Kidney (tissue), 14 donors: ENCODE results near the gene RABGGTA. TPM values are rescaled to one million over a fixed set of nuclear protein-coding genes. Genes with fewer than 3 reads are reported as not detected.

Experiments
- DNase-seq, 5 donors: peaks; one replicate each; pipeline ENCODE4 v3.0.0-alpha.2; 2013 to 2020
- FAIRE-seq: peaks from 2 replicates; lab custom pipeline; 2012; peaks lifted over from hg19 to GRCh38; lab: Jason Lieb, UNC
- H3K27ac ChIP-seq, 2 donors: one replicate each; pipeline ENCODE4 v1.7.0; 2013; ENCODE audit warnings: low read depth in 2 of 2, low read length in 2 of 2, inconsistent platforms in 1 of 2
- H3K27me3 ChIP-seq: one replicate; pipeline ENCODE4 v1.7.1; 2013; ENCODE audit warnings: low read length, inconsistent platforms; ENCODE audit not compliant: control insufficient read depth, insufficient read depth
- H3K36me3 ChIP-seq, 3 donors: one replicate each; pipeline versions ENCODE4 v1.7.0 to v1.7.1; 2013; ENCODE audit warnings: low read length in 3 of 3, control low read depth in 1 of 3, inconsistent platforms in 1 of 3; ENCODE audit not compliant: insufficient read depth in 3 of 3, control insufficient read depth in 2 of 3
- H3K4me1 ChIP-seq, 3 donors: one replicate each; pipeline versions ENCODE4 v1.7.0 to v1.7.1; 2013; ENCODE audit warnings: low read length in 3 of 3, inconsistent platforms in 1 of 3, low read depth in 1 of 3; ENCODE audit not compliant: control insufficient read depth in 2 of 3, insufficient read depth in 2 of 3
- H3K4me3 ChIP-seq, 3 donors: one replicate each; pipeline versions ENCODE4 v1.7.0 to v1.8.1; 2013; ENCODE audit warnings: low read length in 3 of 3, control low read depth in 1 of 3, inconsistent platforms in 1 of 3
- H3K9ac ChIP-seq, 3 donors: one replicate each; pipeline versions ENCODE4 v1.7.0 to v1.7.1; 2013; ENCODE audit warnings: low read length in 3 of 3, control low read depth in 1 of 3, inconsistent platforms in 1 of 3
- H3K9me3 ChIP-seq, 3 donors: one replicate each; pipeline versions ENCODE4 v1.7.0 to v1.7.1; 2013; ENCODE audit warnings: low read length in 3 of 3, control low read depth in 1 of 3, inconsistent platforms in 1 of 3; ENCODE audit not compliant: control insufficient read depth in 2 of 3, insufficient read depth in 1 of 3
- CTCF ChIP-seq: IDR thresholded peaks from 3 replicates; pipeline ENCODE4 v1.5.1; 2012; ENCODE audit warnings: mild to moderate bottlenecking, moderate library complexity, borderline replicate concordance; ENCODE audit not compliant: insufficient read depth; ENCODE audit errors: extremely low read depth
- intact Hi-C: fragments of 100-400 bp; cut with DNase I; formaldehyde crosslinking; loops from one replicate; pipeline ENCODE4 v1.11.1; 2022
- polyA plus RNA-seq: library from polyadenylated mRNA; stranded (reverse); fragments of 350-450 nt; fragmentation: Illumina TruSeq; extraction: RNeasy Lipid Tissue Mini Kit (QIAGEN cat#74804); gene quantifications from one replicate; pipeline ENCODE4 v1.2.3, GENCODE V29; 2014; ENCODE audit warnings: low read depth, low replicate concordance; ENCODE audit not compliant: insufficient read depth
- total RNA-seq: library from RNA; stranded (reverse); fragmentation: NEBNext Ultra II Directional; extraction: Animal tissue kit (Norgen Biotek cat#: 25700); gene quantifications from one replicate; pipeline ENCODE4 v1.2.1, GENCODE V29; 2021
- donor health status: control.
- donor health status: control.
- donor health status: control.
- donor health status: control.
- donor health status: control.
- donor health status: DM: yes; HTN: yes; CAD: no.
- donor health status: Normal renal cell carcinoma (clear cell type).

The RABGGTA gene
- total and polyA plus RNA-seq, 2 donors from 2014 or later = 25.8 to 33.9 TPM

GRCh38 chr14:24309538-24310264 is 38.3 kb upstream of the RABGGTA start, which contains the start of gene LTB4R2:
Gene LTB4R2 (plus strand): TSS chr14:24310140. CDS start chr14:24310665, 525 bp downstream.
- intact Hi-C loops = loop anchor here (10.0 kb wide), 1 partner anchor 55 kb away; no protein-coding TSS in a partner anchor
- H3K4me1 ChIP-seq = peaks cover 0 to 42% (median 38%) of the 10 kb centered on the region in 3 donors
- peaks cover 2 to 23% (median 15%) of the 10 kb centered on the region in 3 donors for H3K36me3 ChIP-seq
- no peaks in the 10 kb centered on the region for H3K27me3 ChIP-seq
- FAIRE-seq (no peak), DNase-seq (no peak)
- H3K9me3 ChIP-seq = no peaks in the 10 kb centered on the region
- no peak for TF ChIP-seq CTCF
- peak within 1 kb of the TSS; percentile 68 to 72 for H3K27ac ChIP-seq
- H3K9ac ChIP-seq = peak within 1 kb of the TSS in 1 of 3 donors; percentile 17
- H3K4me3 ChIP-seq = peak within 1 kb of the TSS in 2 of 3 donors; percentile 18 to 49

GRCh38 chr14:24308342-24309124 is 37.1 kb upstream of the RABGGTA start:
- FAIRE-seq (no peak), DNase-seq (no peak)
- Histone ChIP-seq H3K36me3 (peaks cover 2 to 34% (median 26%) of the 10 kb centered on the region in 3 donors), H3K4me1 (peaks cover 0 to 35% (median 33%) of the 10 kb centered on the region in 3 donors), H3K9ac (peak overlapping the region in 1 of 3 donors; percentile 17), H3K27me3 (no peaks in the 10 kb centered on the region), H3K27ac (peak overlapping the region in 1 of 2 donors; percentile 79), H3K4me3 (no peak overlapping the region), H3K9me3 (no peaks in the 10 kb centered on the region)
- intact Hi-C loops = loop anchor here (10.0 kb wide), 1 partner anchor 54 kb away; no protein-coding TSS in a partner anchor
- no peak for TF ChIP-seq CTCF

DNA sequence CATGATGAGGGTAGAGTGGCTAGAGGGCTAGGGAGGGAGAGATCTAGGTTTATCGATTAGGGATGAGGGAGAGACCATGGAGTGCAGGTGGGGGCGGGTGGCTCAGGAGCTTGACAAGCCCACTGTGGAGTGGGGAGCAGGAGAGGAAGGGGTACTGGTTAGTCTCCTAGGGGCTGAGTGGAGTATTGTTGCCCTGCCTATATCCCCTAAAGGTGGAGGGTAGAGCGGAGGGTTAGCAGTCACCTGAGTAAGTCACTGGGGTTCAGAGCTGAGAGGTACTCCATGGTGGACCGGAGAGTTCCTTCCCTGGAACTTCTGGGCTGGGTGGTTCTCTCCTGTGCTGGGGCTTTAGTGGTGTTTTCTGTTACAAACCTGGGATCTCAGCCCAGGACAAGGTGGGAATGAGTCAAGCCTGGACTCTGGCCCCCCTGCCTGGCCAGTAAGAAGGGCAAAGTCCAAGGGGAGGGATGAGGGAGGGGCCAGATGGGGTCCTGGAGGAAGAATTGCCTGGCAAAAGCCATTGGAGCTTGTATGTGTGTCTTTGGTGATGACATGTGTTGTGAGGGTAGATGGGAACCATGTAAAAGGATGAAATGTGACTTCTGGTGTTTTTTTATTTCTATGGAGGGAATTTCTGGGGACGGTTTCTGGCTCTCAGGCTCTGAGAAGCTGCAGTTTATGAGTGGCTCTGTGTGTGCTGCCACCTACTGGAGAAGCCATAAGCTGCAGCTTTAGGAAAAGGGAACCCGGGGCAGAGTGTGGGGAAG is 36.4 kb upstream of the RABGGTA start, which contains the start of gene CIDEB:
CIDEB (minus strand) TSS at position 403 of the 767 bp plus-strand sequence; CDS start at position 284, 119 bp downstream.
- DNase-seq = peak in 3 of 5 donors; percentile 70 to 76 (median 74)
- Histone ChIP-seq H3K27ac (peak within 1 kb of the TSS; percentile 71 to 79), H3K9me3 (no peaks in the 10 kb centered on the region), H3K4me3 (peak within 1 kb of the TSS in 2 of 3 donors; percentile 57 to 60), H3K9ac (peak within 1 kb of the TSS in 2 of 3 donors; percentile 41 to 60), H3K36me3 (peaks cover 2 to 42% (median 26%) of the 10 kb centered on the region in 3 donors), H3K27me3 (no peaks in the 10 kb centered on the region), H3K4me1 (peaks cover 0 to 33% (median 28%) of the 10 kb centered on the region in 3 donors)
- intact Hi-C loops = loop anchor here (10.0 kb wide), 1 partner anchor 53 kb away; no protein-coding TSS in a partner anchor
- no peak for FAIRE-seq
- TF ChIP-seq CTCF = peak; percentile 91
